ENCODE measurements around the gene WRNIP1.

WRNIP1 gene

DNA sequence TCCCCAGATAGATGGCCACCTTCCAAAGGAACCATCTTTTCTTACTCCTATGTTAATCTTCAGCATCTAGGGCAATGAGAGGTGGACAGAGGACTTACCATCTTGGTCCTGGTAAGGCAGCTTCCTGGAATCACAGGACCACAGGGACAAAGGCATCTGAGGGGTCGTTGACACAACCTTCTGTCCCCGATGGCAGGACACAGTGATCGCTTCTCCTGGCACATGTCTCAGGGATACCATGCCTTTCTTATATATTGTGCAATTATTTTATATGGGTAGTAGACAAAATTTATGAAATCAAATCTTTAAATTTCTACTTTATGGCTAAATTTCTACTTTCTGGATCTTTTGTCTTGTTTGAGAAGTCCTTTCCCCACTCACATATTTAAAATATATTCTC, 56.4 kb downstream of the WRNIP1 start (continued):
- no peak for TF ChIP-seq ZNF70 (CRISPR knock-in tag; IDR thresholded peaks at IDR 0.05)

DNA sequence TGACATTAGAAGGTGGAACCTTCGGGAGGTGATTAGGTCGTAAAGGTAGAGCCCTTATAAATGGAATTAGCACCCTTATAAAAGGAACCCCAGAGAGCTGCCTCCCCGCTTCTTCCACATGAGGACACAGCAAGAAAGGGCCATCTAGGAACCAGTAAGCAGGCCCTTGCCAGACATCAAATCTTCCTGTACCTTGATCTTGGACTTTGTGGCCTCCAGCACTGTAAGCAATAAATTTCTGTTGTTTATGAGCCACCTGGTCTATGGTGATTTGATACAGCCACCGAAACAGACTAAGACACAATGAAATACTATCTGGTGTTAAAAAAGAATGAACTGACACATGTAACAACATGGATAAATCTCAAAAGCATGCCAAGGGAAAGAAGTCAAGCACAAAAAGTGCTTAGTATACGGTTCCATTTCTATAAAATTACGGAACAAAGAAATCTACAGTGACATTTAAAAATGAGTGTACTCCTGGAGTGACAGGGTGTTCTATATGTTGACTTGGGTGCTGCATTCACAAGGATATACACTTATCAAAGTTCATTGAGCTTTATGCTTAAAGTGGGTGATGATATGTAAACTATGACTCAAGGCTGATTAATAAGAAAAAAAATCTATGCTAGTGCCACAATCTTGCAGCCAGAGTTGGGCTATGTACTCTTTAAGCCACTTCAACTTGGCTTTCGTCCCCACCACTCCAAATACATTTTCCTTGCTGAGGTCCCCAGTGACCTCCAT, 58.1 kb downstream of the WRNIP1 start:
- TF ChIP-seq TSHZ2 (CRISPR knock-in tag; IDR thresholded peaks at IDR 0.05) (no peak), ZFP3 (CRISPR knock-in tag; IDR thresholded peaks at IDR 0.05) (no peak), CREB5 (CRISPR knock-in tag; IDR thresholded peaks at IDR 0.05; ENCODE audit: low read depth) (no peak), ISL1 (CRISPR knock-in tag; IDR thresholded peaks at IDR 0.05) (no peak), PATZ1 (CRISPR knock-in tag; IDR thresholded peaks at IDR 0.05; ENCODE audit: borderline replicate concordance) (no peak), ESRRG (CRISPR knock-in tag; IDR thresholded peaks at IDR 0.05) (no peak), ZNF70 (CRISPR knock-in tag; IDR thresholded peaks at IDR 0.05) (no peak), BACH2 (CRISPR knock-in tag; IDR thresholded peaks at IDR 0.05; ENCODE audit: borderline replicate concordance) (no peak), ZC3H10 (CRISPR knock-in tag; IDR thresholded peaks at IDR 0.05) (no peak), TCF4 (CRISPR knock-in tag; IDR thresholded peaks at IDR 0.05; ENCODE audit: borderline replicate concordance) (no peak), ARNTL (CRISPR knock-in tag; IDR thresholded peaks at IDR 0.05; ENCODE audit: borderline replicate concordance, low read depth) (no peak), SNAI2 (CRISPR knock-in tag; IDR thresholded peaks at IDR 0.05) (no peak), RARB (CRISPR knock-in tag; IDR thresholded peaks at IDR 0.05) (no peak), ZNF565 (CRISPR knock-in tag; conservative IDR thresholded peaks at IDR 0.05; ENCODE audit: low read depth) (no peak)
- TF ChIP-seq, protein P1, sequence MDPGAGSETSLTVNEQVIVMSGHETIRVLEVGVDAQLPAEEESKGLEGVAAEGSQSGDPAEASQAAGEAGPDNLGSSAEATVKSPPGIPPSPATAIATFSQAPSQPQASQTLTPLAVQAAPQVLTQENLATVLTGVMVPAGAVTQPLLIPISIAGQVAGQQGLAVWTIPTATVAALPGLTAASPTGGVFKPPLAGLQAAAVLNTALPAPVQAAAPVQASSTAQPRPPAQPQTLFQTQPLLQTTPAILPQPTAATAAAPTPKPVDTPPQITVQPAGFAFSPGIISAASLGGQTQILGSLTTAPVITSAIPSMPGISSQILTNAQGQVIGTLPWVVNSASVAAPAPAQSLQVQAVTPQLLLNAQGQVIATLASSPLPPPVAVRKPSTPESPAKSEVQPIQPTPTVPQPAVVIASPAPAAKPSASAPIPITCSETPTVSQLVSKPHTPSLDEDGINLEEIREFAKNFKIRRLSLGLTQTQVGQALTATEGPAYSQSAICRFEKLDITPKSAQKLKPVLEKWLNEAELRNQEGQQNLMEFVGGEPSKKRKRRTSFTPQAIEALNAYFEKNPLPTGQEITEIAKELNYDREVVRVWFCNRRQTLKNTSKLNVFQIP (CRISPR knock-in tag; IDR thresholded peaks at IDR 0.05; ENCODE audit: borderline replicate concordance, low read depth), result no peak

DNA sequence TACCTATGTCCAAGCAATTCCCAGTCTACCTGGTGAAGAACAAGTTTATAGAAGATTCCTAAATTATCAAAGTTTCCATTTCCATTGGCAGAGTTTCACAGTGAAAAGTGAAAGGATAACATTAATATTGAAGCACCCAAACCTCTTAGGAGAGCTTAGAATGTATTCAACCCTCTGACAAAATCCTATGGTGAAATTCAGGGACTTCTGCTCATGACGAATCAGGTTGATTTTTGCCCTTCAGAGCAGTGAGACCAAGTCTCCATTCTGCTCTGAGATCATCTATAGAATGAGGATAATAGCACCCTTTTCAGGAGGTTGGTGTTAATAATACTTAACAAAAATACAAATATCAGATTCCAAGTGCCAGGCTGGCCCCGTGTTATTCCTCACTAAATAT, 60.9 kb downstream of the WRNIP1 start:
- TF ChIP-seq SNAI2 (CRISPR knock-in tag; IDR thresholded peaks at IDR 0.05), result no peak
- TF ChIP-seq, protein P1 (CRISPR knock-in tag; IDR thresholded peaks at IDR 0.05; ENCODE audit: borderline replicate concordance, low read depth), result no peak
- no peak for TF ChIP-seq BACH2 (CRISPR knock-in tag; IDR thresholded peaks at IDR 0.05; ENCODE audit: borderline replicate concordance)
- no peak for TF ChIP-seq PATZ1 (CRISPR knock-in tag; IDR thresholded peaks at IDR 0.05; ENCODE audit: borderline replicate concordance)
- TF ChIP-seq CSDC2 (CRISPR knock-in tag; IDR thresholded peaks at IDR 0.05), result no peak
- TF ChIP-seq ESRRG (CRISPR knock-in tag; IDR thresholded peaks at IDR 0.05), result no peak
- TF ChIP-seq ISL1 (CRISPR knock-in tag; IDR thresholded peaks at IDR 0.05), result no peak
- no peak for TF ChIP-seq RARB (CRISPR knock-in tag; IDR thresholded peaks at IDR 0.05)
- no peak for TF ChIP-seq ZNF565 (CRISPR knock-in tag; conservative IDR thresholded peaks at IDR 0.05; ENCODE audit: low read depth)
- TF ChIP-seq ZNF70 (CRISPR knock-in tag; IDR thresholded peaks at IDR 0.05), result no peak
- no peak for ATAC-seq

More for the DNA sequence above, 58.1 kb downstream of the WRNIP1 start:
- ATAC-seq, result no peak
